K562 (cell line): ENCODE data around the gene RYR1. TPM values are rescaled to one million over a fixed set of nuclear protein-coding genes. Genes with fewer than 3 reads are reported as not detected.
A peak's percentile ranks its signal among the peaks of the same experiment; 100 is the strongest.

ENCODE experiments used
- BMI1 ChIP-seq: fragments of 150-350 bp; IDR thresholded peaks from 2 replicates; pipeline ENCODE4 v1.6.1; 2014; ENCODE audit warnings: low read length
- CBFB ChIP-seq: sonication (generic); formaldehyde crosslinking; IDR thresholded peaks from 2 replicates; pipeline ENCODE4 v1.4.0; 2020; ENCODE audit warnings: mild to moderate bottlenecking, missing genetic modification reagents
- CHD1 ChIP-seq: fragments of 200-600 bp; sonication (generic); IDR thresholded peaks from one replicate; pipeline ENCODE4 v1.6.1; 2012; ENCODE audit warnings: mild to moderate bottlenecking, moderate library complexity, low read length, inconsistent platforms
- CXXC5 ChIP-seq: fragments of 250-450 bp; sonication (Bioruptor Pico); IDR thresholded peaks from 2 replicates; pipeline ENCODE4 v1.8.0; 2022; ENCODE audit warnings: inconsistent platforms, mild to moderate bottlenecking, moderate library complexity
- MBD1 ChIP-seq: fragments of 250-450 bp; sonication (Bioruptor Pico); IDR thresholded peaks from 2 replicates; pipeline ENCODE4 v1.8.0; 2022; ENCODE audit warnings: inconsistent platforms
- MCM7 ChIP-seq, 2 experiments: fragments of 450-650 bp; IDR thresholded peaks; 2 replicates each; pipeline ENCODE4 v1.6.1; 2016 to 2018
- PRDM10 ChIP-seq: fragments of 450-650 bp; IDR thresholded peaks from 2 replicates; pipeline ENCODE4 v1.6.1; 2018; ENCODE audit not compliant: partially characterized antibody
- SFPQ ChIP-seq: fragments of 200-400 bp; formaldehyde crosslinking; IDR thresholded peaks from 2 replicates; pipeline ENCODE4 v1.6.1; 2017; ENCODE audit warnings: mild to moderate bottlenecking, low read depth, low read length, moderate library complexity
- STAT6 ChIP-seq: sonication (generic); formaldehyde crosslinking; IDR thresholded peaks from 2 replicates; pipeline ENCODE4 v1.8.1; 2023; ENCODE audit warnings: mild to moderate bottlenecking, missing genetic modification reagents
- TAL1 ChIP-seq: fragments of 450-650 bp; IDR thresholded peaks from 2 replicates; pipeline ENCODE4 v1.6.1; 2016; ENCODE audit warnings: mild to moderate bottlenecking
- VEZF1 ChIP-seq: fragments of 200-800 bp; sonication (Bioruptor generic); IDR thresholded peaks from 2 replicates; pipeline ENCODE4 v1.6.1; 2017; ENCODE audit warnings: missing genetic modification characterization, missing compliant biosample characterization
- ZBTB7A ChIP-seq: IDR thresholded peaks from 2 replicates; pipeline ENCODE4 v1.6.1; 2011; ENCODE audit warnings: low read depth, mild to moderate bottlenecking, low read length, moderate library complexity, borderline replicate concordance; ENCODE audit not compliant: control insufficient read depth
- ZNF143 ChIP-seq: sonication (generic); formaldehyde crosslinking; IDR thresholded peaks from 2 replicates; pipeline ENCODE4 v1.9.0; 2022; ENCODE audit warnings: mild to moderate bottlenecking, missing genetic modification reagents
- ZNF165 ChIP-seq: fragments of 250-450 bp; sonication (Bioruptor Pico); IDR thresholded peaks from 2 replicates; pipeline ENCODE4 v1.4.0; 2020; ENCODE audit warnings: borderline replicate concordance
- polyA plus RNA-seq, 8 experiments: library from polyadenylated mRNA; depleted of rRNA in 4 of 8; stranded (reverse) in 5 of 8; unstranded in 3 of 8; fragments of >200 nt; fragmentation: Nextera tagmentation in 2 of 8; fragmentation: Illumina TruSeq in 1 of 8; extraction: Ambion mirVana in 2 of 8; extraction: Trizol in 1 of 8; gene quantifications; 2 replicates each; pipeline versions ENCODE4 v1.2.1 to v1.2.3, GENCODE V29; 2011 to 2014; ENCODE audit warnings: inconsistent platforms in 1 of 8, missing spikeins in 1 of 8
- total RNA-seq, 7 experiments: library from RNA; depleted of rRNA in 6 of 7; stranded (reverse); fragments of >200 nt in 6 of 7; fragmentation: Illumina TruSeq in 2 of 7; extraction: Trizol in 2 of 7; gene quantifications; 2 replicates each; pipeline versions ENCODE4 v1.2.1 to v1.2.3, GENCODE V29; 2011 to 2021; ENCODE audit warnings: low replicate concordance in 1 of 7

The RYR1 gene
- total and polyA plus RNA-seq, 9 of the 15 experiments (the other 6 are each of a cell fraction or from before 2014, with no cell fraction given) = 0.11 to 7.4 (median 3.7) TPM

- TF ChIP-seq VEZF1 (CRISPR knock-in tag) (peak; percentile 83), CHD1 (no peak), BMI1 (no peak), ZNF143 (CRISPR knock-in tag) (no peak), STAT6 (CRISPR knock-in tag) (0 out of 2 replicates have a peak, but pooled peaks have one; percentile 50), CBFB (CRISPR knock-in tag) (0 out of 2 replicates have a peak, but pooled peaks have one; percentile 53), CXXC5 (CRISPR knock-in tag) (peak; percentile 62), SFPQ (no peak), MCM7 (IDR thresholded peaks at IDR 0.05) (no peak), ZNF165 (no peak), ZBTB7A (peak; percentile 40), MBD1 (CRISPR knock-in tag) (no peak), PRDM10 (peak; percentile 82), TAL1 (no peak)
Measured at GRCh38 chr19:38596057-38596981, 162.8 kb downstream of the RYR1 start (continued).
